Calu3 (cell line): ENCODE measurements around the gene CLEC16A. TPM values are rescaled to one million over a fixed set of nuclear protein-coding genes. Genes with fewer than 3 reads are reported as not detected.

Source experiments
- BruUV-seq: library from RNA; stranded (reverse); fragments of 400-500 nt; replicated peaks from 2 replicates; lab custom pipeline; 2021; lab: Mats Ljungman, UMichigan
- CTCF ChIA-PET: fragments of 300-600 bp; sonication (Branson Sonifier 250); formaldehyde crosslinking; loops from one replicate; lab custom pipeline; 2022; ENCODE audit warnings: antibody characterized with exemption; lab: Charles Lee
- DNase-seq: peaks from one replicate; pipeline ENCODE4 v3.0.0; 2022
- H3K27ac Mint-ChIP-seq: one replicate; pipeline ENCODE4 v1.8.0; 2022; ENCODE audit warnings: mixed read lengths; ENCODE audit not compliant: unreplicated experiment
- H3K27me3 Mint-ChIP-seq: one replicate; pipeline ENCODE4 v1.8.0; 2022; ENCODE audit warnings: mixed read lengths; ENCODE audit not compliant: unreplicated experiment
- H3K36me3 Mint-ChIP-seq: one replicate; pipeline ENCODE4 v1.8.0; 2022; ENCODE audit warnings: mild to moderate bottlenecking, moderate library complexity, mixed read lengths; ENCODE audit not compliant: insufficient read depth, unreplicated experiment
- H3K4me1 Mint-ChIP-seq: one replicate; pipeline ENCODE4 v1.8.0; 2022; ENCODE audit warnings: mild to moderate bottlenecking, low read depth, mixed read lengths; ENCODE audit not compliant: unreplicated experiment
- H3K4me3 Mint-ChIP-seq: one replicate; pipeline ENCODE4 v1.8.0; 2022; ENCODE audit warnings: mild to moderate bottlenecking, low read depth, moderate library complexity, mixed read lengths; ENCODE audit not compliant: unreplicated experiment
- H3K9me3 Mint-ChIP-seq: one replicate; pipeline ENCODE4 v1.8.0; 2022; ENCODE audit warnings: low read depth, mixed read lengths; ENCODE audit not compliant: unreplicated experiment
- CTCF ChIP-seq: fragments of 200-600 bp; IDR thresholded peaks from one replicate; pipeline ENCODE4 v1.8.0; 2022; ENCODE audit warnings: antibody characterized with exemption; ENCODE audit not compliant: unreplicated experiment
- intact Hi-C: fragments of 100-400 bp; cut with micrococcal nuclease; formaldehyde crosslinking; loops from one replicate; pipeline ENCODE4 v1.10.0; 2022; ENCODE audit not compliant: unreplicated experiment
- total RNA-seq: library from RNA; stranded (reverse); gene quantifications from 2 replicates; pipeline ENCODE4 v1.2.3, GENCODE V29; 2022

The CLEC16A gene
- total RNA-seq, 1 experiment from 2014 or later: 33.0 TPM

- intact Hi-C loops: no loop called here
- Mint-ChIP-seq H3K9me3 (no peaks in the 10 kb centered on the region), H3K27me3 (no peaks in the 10 kb centered on the region), H3K36me3 (no peaks in the 10 kb centered on the region), H3K4me3 (no peak overlapping the region), H3K4me1 (no peaks in the 10 kb centered on the region), H3K27ac (no peak overlapping the region)
- CTCF ChIA-PET: no interaction called here
- no peak for TF ChIP-seq CTCF
- DNase-seq: no peak
- BruUV-seq: no TSS peak
Observed at GRCh38 chr16:11160676-11161115, 216.3 kb downstream of the CLEC16A start.

- Mint-ChIP-seq H3K36me3 (peaks cover 3% of the 10 kb centered on the region), H3K4me1 (no peaks in the 10 kb centered on the region), H3K27ac (no peak overlapping the region), H3K27me3 (no peaks in the 10 kb centered on the region), H3K4me3 (no peak overlapping the region), H3K9me3 (no peaks in the 10 kb centered on the region)
- CTCF ChIA-PET: no interaction called here
- intact Hi-C loops: no loop called here
- BruUV-seq: no TSS peak
- no peak for TF ChIP-seq CTCF
- no peak for DNase-seq
Observed at GRCh38 chr16:11161439-11161838, 217.1 kb downstream of the CLEC16A start.

GRCh38 chr16:11161974-11162373 lies 217.6 kb downstream of the CLEC16A start:
- Mint-ChIP-seq H3K27ac (no peak overlapping the region), H3K4me1 (no peaks in the 10 kb centered on the region), H3K4me3 (no peak overlapping the region), H3K9me3 (no peaks in the 10 kb centered on the region), H3K36me3 (peaks cover 4% of the 10 kb centered on the region), H3K27me3 (no peaks in the 10 kb centered on the region)
- TF ChIP-seq CTCF: no peak
- CTCF ChIA-PET: no interaction called here
- no peak for DNase-seq
- BruUV-seq: no TSS peak
- intact Hi-C loops: no loop called here

- no peak for TF ChIP-seq CTCF
- Mint-ChIP-seq H3K27me3 (no peaks in the 10 kb centered on the region), H3K9me3 (no peaks in the 10 kb centered on the region), H3K36me3 (peaks cover 4% of the 10 kb centered on the region), H3K4me1 (no peaks in the 10 kb centered on the region), H3K4me3 (no peak overlapping the region), H3K27ac (no peak overlapping the region)
- intact Hi-C loops: no loop called here
- DNase-seq: no peak
- no TSS peak for BruUV-seq
- CTCF ChIA-PET: no interaction called here
Observed at GRCh38 chr16:11162586-11163268, 218.4 kb downstream of the CLEC16A start.
